CD14-positive monocyte (primary cell): Measurements from ENCODE around the gene SNX13. TPM values are rescaled to one million over a fixed set of nuclear protein-coding genes. Genes with fewer than 3 reads are reported as not detected.

Experiments used
- DNase-seq, 3 donors: peaks; one replicate each; pipeline ENCODE4 v3.0.0-alpha.2; 2011 to 2022
- H2AFZ ChIP-seq: 2 replicates; pipeline ENCODE4 v1.6.0; 2012; ENCODE audit warnings: mild to moderate bottlenecking, low read depth, low read length, inconsistent platforms; ENCODE audit not compliant: insufficient read depth, poor library complexity, severe bottlenecking
- H3K27ac ChIP-seq, 2 donors: 1 replicate in 1 of 2; 2 replicates in 1 of 2; pipeline ENCODE4 v1.5.1; 2012 to 2013; ENCODE audit warnings: low read length in 2 of 2, control low read depth in 1 of 2, inconsistent platforms in 1 of 2, low read depth in 1 of 2, mild to moderate bottlenecking in 1 of 2
- H3K27me3 ChIP-seq, 2 donors: one replicate each; pipeline versions ENCODE4 v1.6.0 to v1.6.1; 2011 to 2013; ENCODE audit warnings: low read length in 2 of 2; ENCODE audit not compliant: control insufficient read depth in 2 of 2, insufficient read depth in 2 of 2
- H3K36me3 ChIP-seq, 2 donors: replicated peaks in 1 of 2; 1 replicate in 1 of 2; 2 replicates in 1 of 2; pipeline versions ENCODE4 v1.5.1 to v1.6.1; 2012 to 2013; ENCODE audit warnings: low read length in 2 of 2, control low read depth in 1 of 2, inconsistent platforms in 1 of 2, mild to moderate bottlenecking in 1 of 2; ENCODE audit not compliant: insufficient read depth in 2 of 2, control insufficient read depth in 1 of 2
- H3K4me1 ChIP-seq, 2 donors: 1 replicate in 1 of 2; 2 replicates in 1 of 2; pipeline versions ENCODE4 v1.5.1 to v1.6.1; 2012 to 2013; ENCODE audit warnings: low read length in 2 of 2, control low read depth in 1 of 2, inconsistent platforms in 1 of 2, mild to moderate bottlenecking in 1 of 2, moderate library complexity in 1 of 2; ENCODE audit not compliant: insufficient read depth in 2 of 2, control insufficient read depth in 1 of 2
- H3K4me2 ChIP-seq: replicated peaks from 2 replicates; pipeline ENCODE3; 2012; ENCODE audit warnings: low read length, moderate library complexity, mild to moderate bottlenecking; ENCODE audit not compliant: poor library complexity, severe bottlenecking; ENCODE audit errors: extremely low read depth
- H3K4me3 ChIP-seq, 3 experiments: fragments of 200-600 bp in 1 of 3; sonication (generic) in 1 of 3; replicated peaks in 1 of 3; 1 replicate in 2 of 3; 2 replicates in 1 of 3; pipeline ENCODE4 v1.5.1; 2011 to 2013; ENCODE audit warnings: low read length in 3 of 3, mild to moderate bottlenecking in 3 of 3, control low read depth in 2 of 3, low read depth in 2 of 3, inconsistent platforms in 1 of 3, moderate library complexity in 1 of 3
- H3K79me2 ChIP-seq: 2 replicates; pipeline ENCODE4 v1.6.0; 2012; ENCODE audit warnings: mild to moderate bottlenecking, control low read depth, inconsistent platforms, low read length, moderate library complexity; ENCODE audit not compliant: insufficient read depth
- H3K9ac ChIP-seq: 2 replicates; pipeline ENCODE4 v1.6.0; 2017; ENCODE audit warnings: low read length, mild to moderate bottlenecking; ENCODE audit not compliant: insufficient read depth, poor library complexity, severe bottlenecking
- H3K9me3 ChIP-seq, 2 donors: replicated peaks in 1 of 2; 1 replicate in 1 of 2; 2 replicates in 1 of 2; pipeline versions ENCODE4 v1.5.1 to v1.6.1; 2012 to 2013; ENCODE audit warnings: low read length in 2 of 2, control low read depth in 1 of 2; ENCODE audit not compliant: control insufficient read depth in 1 of 2, insufficient read depth in 1 of 2
- H4K20me1 ChIP-seq: 2 replicates; pipeline ENCODE4 v1.6.0; 2012; ENCODE audit warnings: mild to moderate bottlenecking, low read length, control low read depth, moderate library complexity; ENCODE audit not compliant: insufficient read depth
- H3K27ac Mint-ChIP-seq, 7 donors: one replicate each; pipeline ENCODE4 v1.8.0; 2020; ENCODE audit warnings: mild to moderate bottlenecking in 7 of 7, mixed read lengths in 7 of 7, moderate library complexity in 6 of 7, inconsistent platforms in 2 of 7
- H3K27me3 Mint-ChIP-seq, 3 donors: one replicate each; pipeline ENCODE4 v1.8.0; 2021 to 2022; ENCODE audit warnings: low read depth in 3 of 3, mild to moderate bottlenecking in 3 of 3, mixed read lengths in 3 of 3, moderate library complexity in 3 of 3, inconsistent platforms in 1 of 3
- H3K36me3 Mint-ChIP-seq, 2 donors: one replicate each; pipeline ENCODE4 v1.8.0; 2020; ENCODE audit warnings: mixed read lengths in 2 of 2, inconsistent platforms in 1 of 2, mild to moderate bottlenecking in 1 of 2
- H3K4me1 Mint-ChIP-seq: one replicate; pipeline ENCODE4 v1.8.0; 2020; ENCODE audit warnings: mild to moderate bottlenecking, mixed read lengths
- H3K4me3 Mint-ChIP-seq, 2 donors: one replicate each; pipeline ENCODE4 v1.8.0; 2020; ENCODE audit warnings: mild to moderate bottlenecking in 2 of 2, mixed read lengths in 2 of 2, moderate library complexity in 1 of 2
- H3K9me3 Mint-ChIP-seq, 7 donors: one replicate each; pipeline ENCODE4 v1.8.0; 2020 to 2022; ENCODE audit warnings: mixed read lengths in 7 of 7, mild to moderate bottlenecking in 6 of 7, moderate library complexity in 6 of 7, inconsistent platforms in 2 of 7
- CTCF ChIP-seq: fragments of 200-600 bp; IDR thresholded peaks from one replicate; pipeline ENCODE4 v1.8.0; 2022; ENCODE audit warnings: antibody characterized with exemption, mild to moderate bottlenecking
- WGBS: methylation state at CpG from one replicate; pipeline ENCODE4 v1.1.5; 2013; ENCODE audit warnings: missing lambda C conversion rate; ENCODE audit not compliant: insufficient coverage; 5-methylcytosine and 5-hydroxymethylcytosine counted together
- intact Hi-C, 2 donors: fragments of 100-400 bp; cut with micrococcal nuclease; formaldehyde crosslinking; loops; one replicate each; pipeline versions ENCODE4 v1.15.0 to v1.15.1; 2023
- polyA plus RNA-seq, 3 donors: library from polyadenylated mRNA; depleted of rRNA in 1 of 3; unstranded in 2 of 3; stranded (reverse) in 1 of 3; fragments of 300-500 nt in 2 of 3; fragments of >200 nt in 1 of 3; fragmentation: Illumina TruSeq in 2 of 3; gene quantifications; 1 replicate in 2 of 3; 2 replicates in 1 of 3; pipeline ENCODE4 v1.2.3, GENCODE V29; 2012 to 2021

Gene SNX13
- polyA plus RNA-seq, 3 donors = 12.1 to 31.3 (median 17.4) TPM

- Histone ChIP-seq H3K79me2 (no peaks in the 10 kb centered on the region), H3K9me3 (no peaks in the 10 kb centered on the region), H3K4me3 (no peak overlapping the region), H3K4me1 (no peaks in the 10 kb centered on the region), H3K36me3 (peaks cover 31 to 71% of the 10 kb centered on the region in 2 donors), H3K9ac (no peak overlapping the region), H3K27ac (no peak overlapping the region), H3K4me2 (no peak overlapping the region), H3K27me3 (no peaks in the 10 kb centered on the region), H4K20me1 (peaks cover 4% of the 10 kb centered on the region), H2AFZ (no peak overlapping the region)
- Mint-ChIP-seq H3K27me3 (no peaks in the 10 kb centered on the region), H3K27ac (peak overlapping the region in 3 of 7 donors; percentile 28 to 47 (median 37)), H3K4me3 (no peak overlapping the region), H3K36me3 (peaks cover 65 to 74% of the 10 kb centered on the region in 2 donors), H3K4me1 (peaks cover 28% of the 10 kb centered on the region), H3K9me3 (peaks cover 0 to 6% (median 4%) of the 10 kb centered on the region in 7 donors)
- DNase-seq = no peak
- no peak for TF ChIP-seq CTCF
- intact Hi-C loops = no loop called here
- no CpG with 5 or more reads among the region's 4 CpGs for WGBS
These were observed 95.1 kb downstream of the SNX13 start for GRCh38 chr7:17845197-17845547.

- Histone ChIP-seq H3K9ac (no peak overlapping the region), H3K4me1 (no peaks in the 10 kb centered on the region), H3K79me2 (no peaks in the 10 kb centered on the region), H3K9me3 (no peaks in the 10 kb centered on the region), H2AFZ (no peak overlapping the region), H3K4me2 (no peak overlapping the region), H3K27me3 (no peaks in the 10 kb centered on the region), H3K4me3 (no peak overlapping the region), H3K36me3 (peaks cover 31 to 70% of the 10 kb centered on the region in 2 donors), H3K27ac (no peak overlapping the region), H4K20me1 (peaks cover 4% of the 10 kb centered on the region)
- peaks cover 0 to 6% (median 4%) of the 10 kb centered on the region in 7 donors for H3K9me3 Mint-ChIP-seq
- H3K27ac Mint-ChIP-seq = peak overlapping the region in 2 of 7 donors; percentile 28 to 43
- WGBS = no CpG with 5 or more reads among the region's 3 CpGs
- no peak for TF ChIP-seq CTCF
- intact Hi-C loops = no loop called here
- H3K4me3 Mint-ChIP-seq = no peak overlapping the region
- no peak for DNase-seq
- no peaks in the 10 kb centered on the region for H3K27me3 Mint-ChIP-seq
- peaks cover 28% of the 10 kb centered on the region for H3K4me1 Mint-ChIP-seq
- H3K36me3 Mint-ChIP-seq = peaks cover 66 to 78% of the 10 kb centered on the region in 2 donors
These were observed 95.6 kb downstream of the SNX13 start for GRCh38 chr7:17844514-17845196.
